ENCODE results near the gene EP400.
"Not testable (repeated sequence)": the region's sequence is repeated elsewhere in the genome, so short reads cannot be mapped to it uniquely, and the experiment has no call there.

EP400 gene

GRCh38 chr12:131934535-131934934 lies 15.2 kb upstream of the EP400 start:
- Mint-ChIP-seq H3K4me3 (no peak overlapping the region), H3K27ac (no peak overlapping the region), H3K27me3 (no peaks in the 10 kb centered on the region), H3K4me1 (peaks cover 31% of the 10 kb centered on the region), H3K9me3 (no peaks in the 10 kb centered on the region)
- DNase-seq (no peak), ATAC-seq (no peak)

DNA sequence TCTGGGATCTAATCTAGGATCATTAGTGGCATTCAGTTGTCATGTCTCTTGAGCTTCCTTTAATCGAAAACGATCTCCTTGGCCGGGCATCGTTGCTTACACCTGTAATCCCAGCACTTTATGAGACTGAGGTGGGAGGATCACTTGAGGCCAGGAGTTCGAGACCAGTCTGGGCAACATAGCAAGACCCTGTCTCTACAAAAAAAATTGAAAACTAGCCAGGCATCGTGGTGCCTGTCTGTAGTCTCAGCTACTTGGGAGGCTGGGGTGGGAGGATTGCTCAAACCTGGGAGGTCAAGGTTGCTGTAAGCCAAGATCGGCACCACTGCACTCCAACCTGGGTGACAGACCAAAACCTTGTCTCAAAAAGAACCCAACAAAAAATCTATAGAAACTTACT lies 11.7 kb upstream of the EP400 start:
- no peaks in the 10 kb centered on the region for H3K27me3 Mint-ChIP-seq
- no peaks in the 10 kb centered on the region for H3K9me3 Mint-ChIP-seq
- ATAC-seq (no peak), DNase-seq (no peak)
- no peak overlapping the region for H3K27ac Mint-ChIP-seq
- no peak overlapping the region for H3K4me3 Mint-ChIP-seq
- H3K4me1 Mint-ChIP-seq, result peaks cover 7% of the 10 kb centered on the region

- no peak overlapping the region for H3K4me3 Mint-ChIP-seq
- no peak overlapping the region for H3K27ac Mint-ChIP-seq
- H3K9me3 Mint-ChIP-seq, result no peaks in the 10 kb centered on the region
- no peaks in the 10 kb centered on the region for H3K27me3 Mint-ChIP-seq
- no peak for DNase-seq
- ATAC-seq, result no peak
- H3K4me1 Mint-ChIP-seq, result no peaks in the 10 kb centered on the region
These were observed 10.7 kb upstream of the EP400 start for GRCh38 chr12:131939007-131939406.

DNA sequence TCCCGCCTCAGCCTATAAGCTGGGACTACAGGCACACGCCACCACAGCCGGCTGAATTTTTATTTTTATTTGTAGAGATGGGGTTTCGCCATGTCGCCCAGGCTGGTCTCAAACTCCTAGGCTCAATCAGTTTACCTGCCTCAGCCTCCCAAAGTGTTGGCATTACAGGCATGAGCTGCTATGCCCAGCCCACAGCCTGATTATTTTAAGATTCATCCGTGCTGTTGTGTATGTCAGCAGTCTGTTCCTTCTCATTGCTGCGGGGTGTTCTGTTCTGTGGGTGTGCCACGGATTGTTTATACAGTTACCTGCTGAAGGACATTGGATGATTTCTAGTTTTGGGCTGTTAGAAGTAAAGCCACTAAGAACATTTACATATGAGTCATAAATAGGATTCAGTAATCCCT lies 9.6 kb upstream of the EP400 start:
- Mint-ChIP-seq H3K27ac (no peak overlapping the region), H3K9me3 (no peaks in the 10 kb centered on the region), H3K4me3 (no peak overlapping the region), H3K27me3 (no peaks in the 10 kb centered on the region), H3K4me1 (no peaks in the 10 kb centered on the region)
- DNase-seq, result no peak
- no peak for ATAC-seq

GRCh38 chr12:131941116-131941986 lies 8.4 kb upstream of the EP400 start:
- Mint-ChIP-seq H3K27me3 (no peaks in the 10 kb centered on the region), H3K4me1 (no peaks in the 10 kb centered on the region), H3K4me3 (no peak overlapping the region), H3K27ac (peak overlapping the region in 1 of 2 donors; percentile 80), H3K9me3 (no peaks in the 10 kb centered on the region)
- ATAC-seq (no peak), DNase-seq (no peak)

GRCh38 chr12:131941987-131942341 lies 7.8 kb upstream of the EP400 start:
- peak overlapping the region in 1 of 2 donors; percentile 54 for H3K27ac Mint-ChIP-seq
- no peak for ATAC-seq

GRCh38 chr12:131942671-131943070 lies 7.1 kb upstream of the EP400 start:
- Mint-ChIP-seq H3K4me3 (no peak overlapping the region), H3K9me3 (no peaks in the 10 kb centered on the region), H3K4me1 (peaks cover 3% of the 10 kb centered on the region), H3K27me3 (no peaks in the 10 kb centered on the region), H3K27ac (no peak overlapping the region)
- DNase-seq (no peak), ATAC-seq (no peak)

More at GRCh38 chr12:131941987-131942341, 7.8 kb upstream of the EP400 start:
- no peaks in the 10 kb centered on the region for H3K9me3 Mint-ChIP-seq
- no peak overlapping the region for H3K4me3 Mint-ChIP-seq
- no peaks in the 10 kb centered on the region for H3K4me1 Mint-ChIP-seq
- H3K27me3 Mint-ChIP-seq, result no peaks in the 10 kb centered on the region
- no peak for DNase-seq

- ATAC-seq, result no peak
- no peak overlapping the region for H3K4me3 Mint-ChIP-seq
- peak in 1 of 2 donors; percentile 3 for DNase-seq
- no peaks in the 10 kb centered on the region for H3K9me3 Mint-ChIP-seq
- H3K27ac Mint-ChIP-seq, result no peak overlapping the region
- H3K27me3 Mint-ChIP-seq, result no peaks in the 10 kb centered on the region
- H3K4me1 Mint-ChIP-seq, result peaks cover 11% of the 10 kb centered on the region
These were observed 6.4 kb upstream of the EP400 start for GRCh38 chr12:131943389-131943788.

DNA sequence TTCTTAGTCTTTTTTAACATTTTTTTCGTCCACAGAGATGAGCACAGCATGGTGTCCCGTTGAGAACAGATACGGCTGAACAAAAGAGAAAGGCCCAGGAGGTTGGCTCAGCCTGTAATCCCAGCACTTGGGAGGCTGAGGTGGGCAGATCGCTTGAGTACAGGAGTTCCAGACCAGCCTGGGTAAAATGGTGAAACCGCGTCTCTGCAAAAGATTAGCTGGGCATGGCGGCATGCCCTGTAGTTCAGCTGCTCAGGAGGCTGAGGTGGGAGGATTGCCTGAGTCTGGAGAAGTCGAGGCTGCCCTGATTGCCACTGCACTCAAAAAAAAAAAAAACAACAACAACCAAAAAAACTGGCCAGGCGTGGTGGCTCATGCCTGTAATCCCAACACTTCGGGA lies 5.9 kb upstream of the EP400 start:
- peaks cover 15% of the 10 kb centered on the region for H3K4me1 Mint-ChIP-seq
- H3K9me3 Mint-ChIP-seq, result no peaks in the 10 kb centered on the region
- DNase-seq (peak in 1 of 2 donors; percentile 4), ATAC-seq (no peak)
- no peak overlapping the region for H3K4me3 Mint-ChIP-seq
- H3K27ac Mint-ChIP-seq, result no peak overlapping the region
- no peaks in the 10 kb centered on the region for H3K27me3 Mint-ChIP-seq

- ATAC-seq (no peak), DNase-seq (peak in 1 of 2 donors; percentile 8)
- Mint-ChIP-seq H3K27me3 (no peaks in the 10 kb centered on the region), H3K9me3 (no peaks in the 10 kb centered on the region), H3K27ac (no peak overlapping the region), H3K4me3 (no peak overlapping the region), H3K4me1 (peaks cover 19% of the 10 kb centered on the region)
These were observed 5.0 kb upstream of the EP400 start for GRCh38 chr12:131944601-131945251.

DNA sequence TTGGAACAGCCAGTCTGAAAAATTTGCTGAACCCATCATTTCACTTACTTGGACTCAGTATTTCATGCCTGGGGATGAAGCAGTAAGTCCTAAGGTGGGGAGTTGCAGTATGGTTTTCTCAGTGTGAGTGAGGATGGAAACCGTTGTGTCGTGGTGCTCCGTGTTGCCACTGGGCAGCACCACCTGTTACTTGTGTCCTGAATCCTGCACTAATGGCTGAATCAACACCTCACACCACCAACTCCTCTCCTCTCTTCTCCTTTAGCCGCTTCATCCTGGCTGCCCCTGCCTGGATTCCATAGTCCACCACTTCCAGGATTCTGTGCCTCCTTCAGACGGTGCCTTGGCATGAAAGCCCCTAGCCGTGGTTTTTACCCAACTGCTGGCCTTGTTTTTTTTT lies 3.0 kb upstream of the EP400 start:
- Mint-ChIP-seq H3K27me3 (no peaks in the 10 kb centered on the region), H3K4me1 (peaks cover 26% of the 10 kb centered on the region), H3K4me3 (no peak overlapping the region), H3K9me3 (no peaks in the 10 kb centered on the region), H3K27ac (no peak overlapping the region)
- ATAC-seq, result no peak
- DNase-seq, result peak in 1 of 2 donors; percentile 7

- peaks cover 29% of the 10 kb centered on the region for H3K4me1 Mint-ChIP-seq
- H3K27me3 Mint-ChIP-seq, result no peaks in the 10 kb centered on the region
- peak overlapping the region in 1 of 2 donors; percentile 16 for H3K4me3 Mint-ChIP-seq
- ATAC-seq (no peak), DNase-seq (peak in 1 of 2 donors; percentile 9)
- H3K9me3 Mint-ChIP-seq, result no peaks in the 10 kb centered on the region
- no peak overlapping the region for H3K27ac Mint-ChIP-seq
These were observed 2.2 kb upstream of the EP400 start for GRCh38 chr12:131947482-131948027.

- Mint-ChIP-seq H3K27ac (peak overlapping the region; percentile 45 to 73), H3K9me3 (no peaks in the 10 kb centered on the region), H3K4me3 (peak overlapping the region; percentile 40 to 54), H3K4me1 (peaks cover 36% of the 10 kb centered on the region), H3K27me3 (no peaks in the 10 kb centered on the region)
- ATAC-seq, result no peak
- peak in 1 of 2 donors; percentile 5 for DNase-seq
These were observed 1.5 kb upstream of the EP400 start for GRCh38 chr12:131948166-131948712.

DNA sequence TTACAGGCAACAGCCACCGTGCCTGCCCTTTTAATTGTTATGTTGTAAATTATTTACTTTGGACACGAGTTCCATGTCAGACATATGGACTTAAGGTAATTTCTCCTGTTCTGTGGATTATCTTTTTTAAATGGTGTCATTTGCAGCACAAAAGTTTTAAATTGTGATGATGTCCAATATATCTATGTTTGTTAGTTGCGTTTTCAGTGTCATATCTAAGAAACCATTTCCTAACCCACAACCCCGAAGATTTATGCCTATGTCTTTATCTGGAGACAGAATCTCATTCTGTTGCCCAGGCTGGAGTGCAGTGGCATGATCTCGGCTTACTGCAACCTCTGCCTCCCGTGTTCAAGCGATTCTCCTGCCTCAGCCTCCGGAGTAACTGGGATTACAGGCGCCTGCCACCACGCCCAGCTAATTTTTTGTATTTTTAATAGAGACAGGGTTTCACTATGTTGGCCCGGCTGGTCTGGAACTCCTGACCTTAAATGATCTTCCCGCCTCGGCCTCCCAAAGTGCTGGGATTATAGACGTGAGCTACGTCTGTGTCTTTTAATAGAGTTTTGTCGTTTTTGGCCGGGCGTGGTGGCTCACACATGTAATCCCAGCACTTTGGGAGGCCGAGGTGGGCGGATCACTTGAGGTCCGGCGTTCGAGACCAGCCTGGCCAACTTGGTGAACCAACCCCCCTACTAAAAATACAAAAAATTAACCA lies 870 bp upstream of the EP400 start:
- not testable (repeated sequence) for H3K9me3 Mint-ChIP-seq, ATAC-seq, DNase-seq, H3K27me3 Mint-ChIP-seq
- peaks cover 38% of the 10 kb centered on the region for H3K4me1 Mint-ChIP-seq
- peak overlapping the region in 1 of 2 donors; percentile 34 for H3K27ac Mint-ChIP-seq
- H3K4me3 Mint-ChIP-seq, result peak overlapping the region; percentile 78 to 81

DNA sequence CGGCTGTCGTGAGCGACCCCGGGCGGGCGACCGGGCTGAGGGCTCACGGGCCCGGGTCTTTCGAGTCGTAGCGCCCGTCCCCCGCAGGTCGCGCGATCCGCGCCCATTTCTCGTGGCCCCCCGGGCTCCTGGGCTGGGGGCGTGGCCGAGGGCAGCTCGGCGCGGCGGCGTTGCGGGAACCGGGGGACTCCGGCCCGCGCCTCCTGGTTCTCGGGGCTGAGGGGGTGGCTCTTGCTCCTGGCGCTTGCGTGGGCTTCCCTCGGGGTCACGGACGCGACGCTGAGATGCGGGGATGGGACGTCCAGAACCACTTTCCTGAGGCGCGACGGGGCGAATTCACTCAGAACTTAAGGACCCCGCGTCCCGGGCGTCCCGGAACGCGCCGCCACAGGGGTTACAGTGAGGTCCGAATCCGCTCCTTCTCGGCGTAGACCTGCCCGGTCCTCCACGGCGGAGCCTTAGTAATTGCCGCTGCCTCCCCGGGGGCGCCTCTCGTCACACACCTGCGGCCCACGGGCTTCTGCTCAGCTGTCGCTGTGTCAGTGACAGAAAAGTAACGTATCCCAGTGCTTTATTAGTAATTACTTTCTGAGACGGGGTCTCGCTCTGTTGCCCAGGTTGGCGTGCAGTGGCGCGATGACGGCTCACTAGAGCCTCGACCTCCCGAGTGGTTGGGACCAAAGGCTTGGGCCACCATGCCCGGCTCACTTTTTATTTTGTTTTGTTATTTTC lies 606 bp downstream of the EP400 start:
- peak; percentile 42 for ATAC-seq
- peak overlapping the region; percentile 89 to 92 for H3K4me3 Mint-ChIP-seq
- no peaks in the 10 kb centered on the region for H3K27me3 Mint-ChIP-seq
- DNase-seq, result peak; percentile 33 to 42
- peak overlapping the region; percentile 95 to 96 for H3K27ac Mint-ChIP-seq
- peaks cover 38% of the 10 kb centered on the region for H3K4me1 Mint-ChIP-seq
- no peaks in the 10 kb centered on the region for H3K9me3 Mint-ChIP-seq
